ENCODE data around the gene SNX11.
"Not testable (repeated sequence)": the region's sequence is repeated elsewhere in the genome, so short reads cannot be mapped to it uniquely, and the experiment has no call there.

Gene SNX11

DNA sequence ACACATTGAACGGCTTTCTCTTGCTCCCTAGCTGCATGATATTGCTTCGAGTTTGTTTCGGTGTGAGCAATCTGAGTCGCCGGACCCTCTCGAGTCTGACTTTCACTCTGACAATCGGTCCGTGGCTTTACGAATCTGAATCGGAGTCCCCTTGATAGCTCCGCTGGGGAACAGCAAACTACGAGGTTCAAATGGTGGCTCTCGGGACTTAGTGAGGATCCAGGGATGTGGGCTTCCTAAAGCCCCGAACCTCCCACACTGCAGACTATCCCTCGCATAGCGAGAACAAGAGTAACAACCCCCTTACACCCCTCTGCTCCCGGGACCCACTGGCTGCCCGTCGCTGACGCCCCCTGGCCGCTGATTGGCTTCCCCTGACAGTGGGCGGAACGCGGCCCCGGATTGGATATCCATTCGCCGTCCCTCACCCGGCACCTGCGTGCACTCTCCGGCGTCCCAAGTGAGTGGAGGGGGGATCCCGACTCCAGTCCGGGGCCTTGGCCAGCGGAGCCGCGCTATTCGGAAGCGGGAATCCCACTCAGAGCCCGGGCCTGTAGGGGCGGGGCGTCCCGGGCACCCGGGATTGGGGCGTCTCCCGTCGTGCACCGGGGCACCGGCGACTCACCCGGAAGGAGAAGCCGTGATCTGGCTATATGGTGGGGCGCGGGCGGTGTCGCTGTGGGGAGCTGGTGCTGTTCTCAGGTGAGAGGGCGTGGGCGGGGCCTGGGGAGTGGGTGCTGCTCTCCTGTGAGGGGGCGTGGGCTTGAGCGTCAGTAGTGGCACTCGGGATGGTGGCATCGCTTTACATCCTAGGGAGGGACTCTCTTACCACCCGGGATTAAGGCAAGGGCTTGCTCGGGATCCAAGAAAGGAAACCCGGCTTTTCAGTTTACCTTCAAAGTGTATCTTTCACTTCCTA, at the start of gene SNX11:
TSS of gene SNX11 (plus strand) at position 630 of the 919 bp plus-strand sequence. CDS start 4,278 bp downstream, outside the sequence.
- peak; percentile 73 for DNase-seq

- DNase-seq: no peak
Observed at GRCh38 chr17:48058393-48059124, 49.0 kb upstream of the SNX11 start.

DNA sequence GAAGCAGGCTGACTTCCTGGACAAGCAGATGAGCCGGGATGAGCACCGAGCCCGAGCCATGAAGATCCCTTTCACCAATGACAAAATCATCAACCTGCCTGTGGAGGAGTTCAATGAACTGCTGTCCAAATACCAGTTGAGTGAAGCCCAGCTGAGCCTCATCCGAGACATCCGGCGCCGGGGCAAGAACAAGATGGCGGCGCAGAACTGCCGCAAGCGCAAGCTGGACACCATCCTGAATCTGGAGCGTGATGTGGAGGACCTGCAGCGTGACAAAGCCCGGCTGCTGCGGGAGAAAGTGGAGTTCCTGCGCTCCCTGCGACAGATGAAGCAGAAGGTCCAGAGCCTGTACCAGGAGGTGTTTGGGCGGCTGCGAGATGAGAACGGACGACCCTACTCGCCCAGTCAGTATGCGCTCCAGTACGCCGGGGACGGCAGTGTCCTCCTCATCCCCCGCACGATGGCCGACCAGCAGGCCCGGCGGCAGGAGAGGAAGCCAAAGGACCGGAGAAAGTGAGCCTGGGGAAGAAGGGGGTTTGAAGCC, 48.4 kb upstream of the SNX11 start:
- no peak for DNase-seq

DNA sequence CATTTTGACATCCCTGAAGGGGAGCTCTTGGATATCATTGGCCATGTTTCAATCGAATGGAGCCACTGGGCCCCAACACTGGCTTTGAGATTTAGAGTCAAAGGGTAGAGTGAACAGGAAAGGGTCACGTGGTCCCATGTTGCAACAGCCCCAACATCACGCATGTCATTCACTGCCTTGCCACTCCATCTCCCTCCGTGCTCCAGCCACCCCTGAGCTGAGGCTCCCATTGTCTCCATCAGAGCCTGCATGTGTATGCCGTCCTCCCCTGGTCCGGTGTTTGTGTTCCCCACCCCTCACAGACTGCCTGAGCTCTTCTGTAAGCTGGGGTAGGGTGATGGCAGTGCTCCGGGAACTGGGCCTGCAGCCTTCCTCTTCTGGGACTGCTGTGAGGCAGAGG, 47.3 kb upstream of the SNX11 start:
- no peak for DNase-seq

DNA sequence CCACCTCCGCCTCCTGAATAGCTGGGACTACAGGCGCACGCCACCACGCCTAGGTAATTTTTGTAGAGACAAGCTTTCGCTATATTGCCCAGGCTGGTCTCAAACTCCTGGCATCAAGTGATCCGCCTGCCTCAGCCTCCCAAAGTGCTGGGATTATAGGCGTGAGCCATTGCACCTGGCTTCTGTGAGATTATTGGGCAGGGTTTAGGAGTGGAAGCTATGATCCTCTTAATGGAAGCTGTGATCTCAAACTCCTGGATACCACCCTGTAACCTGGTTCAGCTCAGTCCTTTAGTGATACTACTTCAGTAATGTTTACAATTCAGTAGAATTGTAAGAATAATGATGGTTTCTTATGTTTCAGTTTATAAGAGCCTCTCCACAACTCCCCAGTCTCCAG, 45.3 kb upstream of the SNX11 start:
- DNase-seq: no peak

DNA sequence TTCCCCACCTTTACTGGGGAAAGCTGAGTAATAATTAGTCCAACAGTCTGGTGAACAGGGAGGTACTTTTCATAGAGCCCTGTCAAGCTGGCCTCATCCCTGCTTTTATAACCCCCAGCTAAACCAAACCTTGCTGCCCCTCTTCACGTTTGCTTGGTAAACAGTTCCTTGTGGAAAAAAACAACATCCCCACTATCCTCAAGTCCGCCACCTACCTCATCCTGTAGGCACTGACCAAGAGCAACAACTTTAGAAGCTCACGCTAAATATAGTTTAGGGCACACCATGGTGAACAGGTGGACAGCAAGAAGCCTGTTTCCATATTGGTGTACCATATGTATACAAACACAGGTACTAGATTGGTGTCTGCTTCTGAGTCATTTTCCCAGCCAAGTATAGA, 42.9 kb upstream of the SNX11 start:
- no peak for DNase-seq

GRCh38 chr17:48066192-48066591, 41.4 kb upstream of the SNX11 start:
- DNase-seq: no peak

- no peak for DNase-seq
Observed at GRCh38 chr17:48066656-48067055, 40.9 kb upstream of the SNX11 start.

DNA sequence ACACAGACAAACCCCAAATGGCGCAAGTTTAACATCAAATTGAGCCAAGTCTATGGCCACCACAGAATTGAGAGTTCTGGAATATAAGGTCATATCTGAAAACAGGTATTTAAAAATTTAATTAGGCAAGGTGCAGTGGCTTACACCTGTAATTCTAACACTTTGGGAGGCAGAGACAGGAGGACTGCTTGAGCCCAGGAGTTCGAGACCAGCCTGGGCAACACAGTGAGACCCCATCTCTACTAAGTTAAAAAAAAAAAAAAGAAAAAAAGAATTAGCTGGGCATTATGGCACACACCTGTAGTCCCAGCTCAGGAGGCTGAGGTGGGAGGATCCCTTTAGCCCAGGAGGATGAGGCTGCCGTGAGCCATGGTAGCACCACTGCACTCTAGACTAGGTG, 40.3 kb upstream of the SNX11 start:
- DNase-seq: no peak

DNA sequence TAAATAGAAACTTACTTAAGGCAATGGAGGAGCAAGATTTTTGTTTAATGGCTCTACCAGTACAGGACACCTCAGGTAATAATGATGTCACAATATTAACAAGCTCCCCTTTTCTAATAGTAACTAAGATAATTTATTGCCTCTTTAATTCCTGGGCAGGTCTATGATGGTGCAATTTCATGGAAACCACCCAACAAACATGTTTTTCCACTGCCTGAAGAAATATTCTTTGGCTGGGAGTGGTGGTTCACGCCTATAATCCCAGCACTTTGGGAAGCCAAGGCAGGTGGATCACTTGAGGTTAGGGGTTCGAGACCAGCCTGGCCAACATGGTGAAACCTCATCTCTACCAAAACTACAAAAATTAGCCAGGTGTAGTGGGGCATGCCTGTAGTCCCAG, 39.8 kb upstream of the SNX11 start:
- not testable (repeated sequence) for DNase-seq

GRCh38 chr17:48068491-48068961, 39.0 kb upstream of the SNX11 start:
- DNase-seq: no peak

- DNase-seq: no peak
Observed at GRCh38 chr17:48070195-48070594, 37.4 kb upstream of the SNX11 start.

- no peak for DNase-seq
Observed at GRCh38 chr17:48071654-48072053, 35.9 kb upstream of the SNX11 start.

DNA sequence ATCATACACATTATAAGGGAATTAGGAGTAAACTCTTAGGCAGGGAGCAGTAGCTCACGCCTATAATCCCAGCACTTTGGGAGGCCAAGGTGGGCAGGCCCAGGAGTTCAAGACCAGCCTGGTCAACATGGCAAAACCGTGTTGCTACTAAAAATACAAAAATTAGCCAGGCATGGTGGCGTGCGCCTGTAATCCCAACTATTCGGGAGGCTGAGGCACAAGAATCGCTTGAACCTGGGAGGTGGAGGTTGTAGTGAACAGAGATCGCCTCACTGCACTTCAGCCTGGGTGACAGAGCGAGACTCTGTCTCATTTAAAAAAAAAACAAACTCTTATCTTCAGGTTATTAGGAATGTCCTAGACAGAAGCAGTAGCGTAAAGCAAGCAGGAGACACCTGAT, 34.8 kb upstream of the SNX11 start:
- DNase-seq: not testable (repeated sequence)

- not testable (repeated sequence) for DNase-seq
Observed at GRCh38 chr17:48073566-48074094, 33.9 kb upstream of the SNX11 start.

DNA sequence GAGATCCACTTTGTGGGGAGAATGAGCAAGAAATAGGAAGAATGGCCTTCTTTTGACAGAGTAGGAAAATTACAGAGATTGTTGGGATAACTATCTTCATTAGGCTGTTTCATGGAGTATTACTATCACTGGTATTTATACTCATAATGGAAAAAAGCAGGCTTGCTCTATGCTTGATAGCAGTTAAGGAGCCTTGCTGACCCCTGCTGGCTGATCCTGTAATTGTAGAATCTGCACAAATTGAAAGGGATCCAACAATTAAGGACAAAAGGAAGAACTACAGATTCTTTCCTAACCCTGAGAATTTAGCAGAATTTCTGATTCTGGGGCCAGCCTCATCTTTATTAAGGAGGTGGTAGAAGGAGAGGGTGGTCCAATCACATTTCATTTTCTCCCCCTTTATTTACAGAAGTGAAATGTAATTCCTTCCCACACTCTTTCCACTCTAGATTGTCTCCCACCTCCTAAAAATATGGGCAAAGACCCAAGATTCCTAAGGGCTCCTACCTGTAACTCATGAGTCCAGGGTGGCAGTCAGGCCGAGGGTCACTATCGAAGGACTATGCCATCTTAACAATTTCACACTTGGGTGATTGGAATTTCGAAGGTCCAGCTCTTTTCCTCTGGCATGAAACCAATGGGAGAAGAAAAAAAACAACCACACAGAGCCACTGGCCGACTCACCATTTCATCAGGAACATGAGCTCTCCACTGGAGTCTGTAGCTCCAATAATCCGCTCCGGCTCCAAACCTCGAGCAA, 33.1 kb upstream of the SNX11 start:
- peak; percentile 42 for DNase-seq

DNA sequence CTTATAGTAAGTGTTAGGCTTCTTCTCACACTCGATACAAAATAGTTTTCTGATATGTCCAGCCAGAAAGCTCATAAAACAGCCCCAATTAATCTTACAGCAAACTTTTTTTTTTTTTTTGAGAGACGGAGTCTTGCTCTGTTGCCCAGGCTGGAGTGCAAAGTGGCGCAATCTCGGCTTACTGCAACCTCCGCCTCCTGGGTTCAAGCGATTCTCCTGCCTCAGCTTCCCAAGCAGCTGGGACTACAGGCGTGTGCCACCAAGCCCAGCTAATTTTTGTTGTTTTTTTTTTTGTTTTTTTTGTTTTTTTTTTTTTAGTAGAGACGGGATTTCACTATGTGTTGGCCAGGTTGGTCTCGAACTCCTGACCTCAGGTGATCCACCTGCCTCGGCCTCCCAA, 30.4 kb upstream of the SNX11 start:
- DNase-seq: not testable (repeated sequence)

GRCh38 chr17:48081858-48082257, 25.7 kb upstream of the SNX11 start:
- DNase-seq: no peak

- DNase-seq: no peak
Observed at GRCh38 chr17:48084932-48085331, 22.6 kb upstream of the SNX11 start.

GRCh38 chr17:48093341-48094045, 14.1 kb upstream of the SNX11 start:
- no peak for DNase-seq

DNA sequence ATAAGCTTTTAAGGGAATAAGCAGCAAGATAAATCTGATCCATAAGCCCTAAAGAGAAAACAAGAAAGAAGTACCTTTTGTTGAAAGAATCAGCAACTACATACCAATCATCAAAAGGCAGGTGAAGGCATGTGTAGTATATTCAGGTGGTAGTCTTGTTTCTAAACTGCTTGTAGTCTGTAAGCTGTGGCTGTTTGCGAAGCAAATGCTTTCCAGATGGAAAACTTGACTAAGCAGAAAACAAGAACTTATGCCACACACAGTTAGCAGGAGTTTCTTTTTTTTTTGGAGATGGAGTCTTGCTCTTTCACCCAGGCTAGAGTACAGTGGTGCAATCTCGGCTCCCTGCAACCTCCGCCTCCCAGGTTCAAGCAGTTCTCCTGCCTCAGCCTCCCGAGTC, 12.0 kb upstream of the SNX11 start:
- DNase-seq: no peak

DNA sequence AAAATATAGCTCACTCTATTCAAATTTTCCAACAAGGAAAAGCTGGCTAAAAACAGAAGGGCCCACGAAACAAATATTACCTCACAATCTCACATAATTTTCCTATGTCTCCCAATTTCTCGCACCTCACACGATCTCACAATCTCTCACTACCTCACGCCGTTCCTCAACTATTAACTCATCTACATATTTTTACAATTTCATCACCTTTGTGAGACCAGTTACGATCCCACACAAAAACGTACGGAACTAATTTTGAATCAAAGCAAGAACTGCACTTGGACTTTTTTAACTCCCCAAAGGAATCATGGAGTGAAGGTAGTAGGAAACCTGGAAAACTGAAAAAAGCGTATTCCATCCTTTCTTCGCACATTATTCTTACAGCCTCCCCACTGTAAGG, 7.4 kb upstream of the SNX11 start:
- DNase-seq: no peak

Measured in KG1 (cell line).